CD4-positive, alpha-beta T cell treated with Interleukin-4 for 4 hours (primary cell): ENCODE results near the gene KLHL20.
"Not testable (repeated sequence)": the region's sequence is repeated elsewhere in the genome, so short reads cannot be mapped to it uniquely, and the experiment has no call there.

ENCODE experiments used
- DNase-seq: peaks from one replicate; pipeline ENCODE4 v3.0.0-alpha.2; 2020

The KLHL20 gene

DNA sequence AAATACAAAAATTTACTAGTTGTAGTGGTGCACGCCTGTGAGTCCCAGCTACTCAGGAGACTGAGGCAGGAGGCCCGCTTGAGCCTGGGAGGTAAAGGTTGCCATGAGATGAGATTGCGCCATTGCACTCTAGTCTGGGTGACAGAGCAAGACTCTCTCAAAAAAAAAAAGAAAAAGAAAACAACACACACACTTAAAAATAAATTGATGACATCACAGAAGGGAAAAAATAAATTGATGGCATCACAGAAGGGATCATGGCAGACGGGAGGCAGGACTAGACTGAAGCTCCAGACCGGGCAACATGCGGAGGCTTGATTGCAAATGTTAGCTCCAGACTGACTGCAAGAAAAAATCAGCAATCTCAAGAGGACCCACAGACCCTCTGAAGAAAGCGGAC lies 43.3 kb downstream of the KLHL20 start:
- no peak for DNase-seq

DNA sequence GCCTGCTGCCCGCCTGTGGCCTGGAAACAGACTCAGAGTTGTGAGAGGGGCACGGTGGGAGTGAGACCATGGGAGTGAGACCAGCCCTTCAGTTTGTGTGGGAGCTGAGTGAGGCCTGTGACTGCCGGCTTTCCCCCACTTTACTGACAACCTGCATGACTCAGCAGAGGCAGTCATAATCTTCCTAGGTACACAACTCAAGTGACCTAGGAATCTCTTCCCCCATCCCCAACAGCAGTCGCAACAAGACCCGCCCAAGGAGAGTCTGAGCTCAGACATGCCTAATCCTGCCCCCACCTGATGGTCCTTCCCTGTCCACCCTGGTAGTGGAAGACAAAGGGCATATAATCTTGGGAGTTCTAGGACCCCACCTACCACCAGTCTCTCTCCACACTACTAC lies 44.2 kb downstream of the KLHL20 start:
- no peak for DNase-seq

- not testable (repeated sequence) for DNase-seq
These were observed 49.5 kb downstream of the KLHL20 start for GRCh38 chr1:173764331-173764730.

DNA sequence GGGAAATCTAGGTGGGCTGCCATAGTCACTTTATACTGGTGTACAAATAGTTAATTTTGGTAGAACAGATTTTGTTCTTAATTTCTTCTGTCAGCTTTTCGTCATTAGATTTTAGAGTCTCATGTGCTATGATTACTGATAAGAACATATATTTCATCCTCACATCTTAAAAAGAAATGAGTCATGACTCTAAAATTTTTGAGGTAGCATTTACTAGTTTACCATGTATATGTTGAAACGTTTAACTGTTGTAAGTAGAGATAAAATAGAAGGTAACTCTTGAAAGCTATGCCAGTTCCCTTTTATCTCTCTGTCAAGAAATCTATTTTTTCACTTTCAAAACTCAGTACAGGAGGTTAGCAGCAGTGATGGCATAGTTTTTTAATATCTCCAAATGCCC lies 53.4 kb downstream of the KLHL20 start:
- DNase-seq, result no peak

DNA sequence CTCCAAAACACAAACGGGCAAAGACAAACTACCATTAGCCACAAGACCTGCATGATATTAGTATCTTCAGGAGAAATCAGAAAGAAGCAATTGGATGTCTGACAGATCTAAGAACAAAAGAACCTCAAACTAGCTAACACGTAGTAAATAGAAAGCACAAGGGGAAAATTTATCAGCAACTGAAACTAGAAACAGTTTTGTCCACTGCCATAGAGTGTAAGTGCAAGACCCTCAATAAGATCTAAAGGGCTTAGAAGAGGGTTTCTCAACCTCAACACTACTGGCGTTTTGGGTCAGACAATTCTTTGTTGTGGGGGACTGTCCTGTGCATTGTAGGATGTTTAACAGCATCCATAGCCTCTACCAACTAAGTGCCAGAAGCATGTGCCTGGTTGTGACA lies 54.0 kb downstream of the KLHL20 start:
- no peak for DNase-seq

- not testable (repeated sequence) for DNase-seq
These were observed 55.5 kb downstream of the KLHL20 start for GRCh38 chr1:173770330-173770729.

DNA sequence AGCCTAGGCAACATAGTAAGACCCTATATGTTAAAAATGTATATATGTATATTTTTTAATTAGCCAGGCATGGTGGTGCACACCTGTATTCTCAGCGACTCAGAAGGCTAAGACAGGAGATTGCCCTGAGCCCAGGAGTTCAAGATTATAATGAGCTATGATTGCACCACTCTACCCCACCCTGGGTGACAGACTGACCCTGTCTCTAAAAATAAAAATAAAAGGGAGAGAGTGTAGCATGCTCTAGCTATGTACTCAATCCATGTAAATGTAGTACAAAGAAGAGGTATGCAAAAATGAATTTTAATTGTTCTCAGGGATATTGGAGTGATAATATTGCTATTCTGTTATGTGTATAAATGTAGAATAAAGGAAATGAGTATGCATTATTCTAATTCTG lies 56.8 kb downstream of the KLHL20 start:
- no peak for DNase-seq

GRCh38 chr1:173775578-173776226 lies 60.9 kb downstream of the KLHL20 start:
- DNase-seq, result no peak

GRCh38 chr1:173779936-173780335 lies 65.2 kb downstream of the KLHL20 start:
- no peak for DNase-seq

GRCh38 chr1:173784997-173785396 lies 70.2 kb downstream of the KLHL20 start:
- no peak for DNase-seq

GRCh38 chr1:173789841-173790240 lies 75.1 kb downstream of the KLHL20 start:
- no peak for DNase-seq

GRCh38 chr1:173798078-173798477 lies 83.3 kb downstream of the KLHL20 start:
- no peak for DNase-seq

- DNase-seq, result not testable (repeated sequence)
These were observed 85.2 kb downstream of the KLHL20 start for GRCh38 chr1:173799995-173800394.

DNA sequence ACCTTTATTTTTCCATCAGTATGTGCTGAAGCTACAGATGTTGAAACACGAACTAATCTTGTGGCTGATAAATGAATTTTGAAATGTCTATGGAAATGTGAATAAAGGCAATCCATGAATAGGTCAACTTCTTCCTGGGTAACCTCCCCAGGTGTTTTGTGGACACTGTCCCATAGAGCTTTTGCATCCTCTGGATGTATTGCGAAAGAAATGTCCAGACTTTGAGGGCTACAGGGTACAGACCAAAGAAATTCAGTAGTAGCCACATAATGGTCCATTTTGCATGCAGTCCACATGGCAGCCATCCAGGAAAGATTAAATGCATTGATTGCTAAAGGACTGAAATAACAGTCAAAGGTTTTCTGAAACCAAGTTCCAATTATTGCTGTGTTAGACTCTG lies 88.2 kb downstream of the KLHL20 start:
- no peak for DNase-seq

DNA sequence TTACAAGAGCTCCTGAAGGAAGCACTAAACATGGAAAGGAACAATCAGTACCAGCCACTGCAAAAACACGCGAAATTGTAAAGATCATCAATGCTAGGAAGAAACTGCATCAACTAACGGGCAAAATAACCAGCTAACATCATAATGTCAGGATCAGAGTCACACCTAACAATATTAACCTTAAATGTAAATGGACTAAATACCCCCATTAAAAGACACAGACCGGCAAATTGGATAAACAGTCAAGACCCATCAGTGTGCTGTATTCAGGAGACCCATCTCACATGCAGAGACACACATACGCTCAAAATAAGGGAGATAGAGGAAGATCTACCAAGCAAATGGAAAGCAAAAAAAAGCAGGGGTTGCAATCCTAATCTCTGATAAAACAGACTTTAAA lies 98.9 kb downstream of the KLHL20 start:
- DNase-seq, result not testable (repeated sequence)

GRCh38 chr1:173818459-173818858 lies 103.7 kb downstream of the KLHL20 start:
- no peak for DNase-seq

DNA sequence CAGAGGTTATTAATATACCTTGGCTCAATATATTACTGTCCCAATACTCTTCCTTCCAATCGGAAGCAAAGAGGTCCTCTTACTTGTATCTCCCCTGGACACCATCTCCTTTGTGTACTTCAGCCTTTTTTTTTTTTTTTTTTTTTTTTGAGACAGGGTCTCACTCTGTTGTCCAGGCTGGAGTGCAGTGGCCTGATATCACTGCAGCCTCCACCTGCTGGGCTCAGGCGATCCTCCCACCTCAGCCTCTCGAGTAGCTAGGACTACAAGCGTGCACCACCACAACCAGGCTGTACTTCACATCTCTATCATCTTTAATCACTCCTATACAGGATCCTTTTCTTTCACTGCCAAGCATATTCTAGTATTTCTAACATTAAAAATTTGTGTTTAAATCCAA lies 106.9 kb downstream of the KLHL20 start:
- no peak for DNase-seq

DNA sequence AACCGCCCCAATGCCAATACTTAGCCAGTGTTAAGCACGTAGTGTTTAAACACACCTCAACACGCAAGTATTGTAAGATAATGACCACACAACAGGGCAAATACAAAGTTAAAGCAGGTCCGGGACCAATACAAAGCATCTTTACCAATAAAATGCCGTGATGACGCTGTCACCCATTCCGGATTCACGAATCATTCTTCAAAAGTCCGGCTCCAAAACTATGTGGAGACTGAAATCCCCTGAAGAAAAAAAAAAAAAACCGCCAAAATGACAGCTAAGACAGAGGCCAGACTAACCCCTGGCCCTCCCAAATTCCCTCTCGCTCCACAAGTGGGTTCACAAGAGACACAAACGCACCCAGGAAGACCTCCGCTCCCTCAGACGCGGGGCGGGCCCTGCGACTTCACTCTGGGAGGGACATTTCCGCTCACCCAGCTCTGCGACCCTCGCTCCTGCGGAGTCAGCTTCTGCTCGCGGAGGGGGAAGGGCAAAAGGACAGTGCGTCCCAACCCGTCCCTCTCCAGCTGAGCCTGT lies 109.1 kb downstream of the KLHL20 start:
- no peak for DNase-seq

- peak; percentile 94 for DNase-seq
These were observed 109.7 kb downstream of the KLHL20 start, which contains the start of the genes CENPL and DARS2 for GRCh38 chr1:173824315-173825081. TSS of gene CENPL (minus strand) at chr1:173824883. CDS start at chr1:173811299, 13,584 bp downstream. TSS of gene DARS2 (plus strand) at chr1:173824673. CDS start at chr1:173825230, 557 bp downstream.

- no peak for DNase-seq
These were observed 112.8 kb downstream of the KLHL20 start for GRCh38 chr1:173827611-173828010.

DNA sequence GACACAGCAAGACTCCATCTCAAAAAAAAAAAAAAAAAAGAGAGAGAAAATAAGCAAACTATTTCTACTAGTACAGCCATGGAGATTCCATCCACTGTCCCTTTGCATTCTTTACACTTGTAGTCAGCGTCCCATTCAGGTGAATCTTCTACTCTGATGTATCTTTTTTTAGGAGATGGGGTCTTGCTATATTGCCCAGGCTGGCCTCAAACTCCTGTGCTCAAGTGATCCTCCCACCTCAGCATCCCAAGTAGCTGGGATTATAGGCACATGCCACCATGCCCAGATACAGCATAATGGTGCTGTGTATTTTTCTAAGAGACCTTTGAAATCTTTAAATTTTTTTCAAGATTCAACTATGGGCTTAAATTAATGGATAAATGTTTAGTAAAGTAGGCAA lies 118.0 kb downstream of the KLHL20 start:
- DNase-seq, result no peak
